ENCODE results near the gene RAB29.
"Not testable (repeated sequence)": the region's sequence is repeated elsewhere in the genome, so short reads cannot be mapped to it uniquely, and the experiment has no call there.

RAB29 gene

DNA sequence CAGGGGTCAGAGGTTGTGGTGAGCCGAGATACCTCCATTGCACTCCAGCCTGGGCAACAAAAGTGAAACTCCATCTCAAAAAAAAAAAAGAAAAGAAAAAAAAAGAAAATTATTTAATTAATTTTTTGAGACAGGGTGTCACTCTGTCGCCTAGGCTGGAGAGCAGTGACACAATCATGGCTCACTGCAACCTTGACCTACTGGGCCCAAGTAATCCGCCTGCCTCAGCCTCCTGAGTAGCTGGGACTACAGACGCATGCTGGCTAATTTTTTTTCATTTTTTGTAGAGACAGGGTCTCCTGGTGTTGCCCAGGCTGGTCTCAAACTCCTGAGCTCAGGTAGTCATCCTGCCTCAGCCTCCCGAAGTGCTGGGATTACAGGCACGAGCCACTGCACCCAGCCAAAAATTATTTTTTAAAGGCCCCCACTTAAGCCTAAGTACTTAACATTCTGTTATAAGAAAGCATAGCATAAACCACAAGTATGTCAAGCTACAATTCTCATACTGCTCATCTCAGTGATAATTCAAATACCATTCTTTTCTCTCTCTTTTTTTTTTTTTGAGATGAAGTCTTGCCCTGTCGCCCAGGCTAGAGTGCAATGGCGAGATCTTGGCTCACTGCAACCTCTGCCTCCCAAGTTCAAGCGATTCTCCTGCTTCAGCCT, 45.2 kb downstream of the RAB29 start:
- Histone ChIP-seq H3K36me3 (ENCODE audit: insufficient read depth) (peaks cover 6% of the 10 kb centered on the region; the same call in 1 of the 2 replicates), H3K79me2 (ENCODE audit: insufficient read depth, low read depth) (peaks cover 97% of the 10 kb centered on the region), H3K27ac (no peak overlapping the region)

DNA sequence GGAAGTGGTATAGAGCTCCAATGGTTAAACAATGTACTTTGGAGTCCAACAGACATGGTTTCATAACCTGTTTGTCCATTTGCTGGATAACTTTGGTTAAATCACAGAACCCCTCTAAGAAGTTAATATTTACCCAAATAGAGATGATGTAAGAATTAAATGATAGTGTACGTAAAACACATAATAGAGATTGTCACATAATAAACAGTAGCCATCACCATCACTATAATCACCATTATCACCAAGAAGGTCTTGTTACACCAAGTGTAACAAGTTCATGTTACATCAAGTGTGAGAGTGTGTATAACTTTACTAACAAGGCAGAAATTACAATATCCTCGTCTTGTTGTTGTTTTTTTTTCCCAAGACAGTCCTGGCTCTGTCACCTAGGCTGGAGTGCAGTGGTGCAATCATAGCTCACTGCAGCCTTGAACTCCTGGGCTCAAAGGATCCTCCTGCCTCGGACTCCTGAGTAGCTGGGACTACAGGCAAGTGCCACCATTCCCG, 48.6 kb downstream of the RAB29 start:
- no peak overlapping the region for H3K27ac ChIP-seq
- TF ChIP-seq CTCF (conservative IDR thresholded peaks at IDR 0.05; ENCODE audit: low read depth, low read length), result no peak
- H2AFZ ChIP-seq (ENCODE audit: low read depth), result no peak overlapping the region
- H3K4me3 ChIP-seq (IDR thresholded peaks at IDR 0.05; ENCODE audit: insufficient read depth, low read depth, low read length), result no peak overlapping the region
- H3K4me1 ChIP-seq (ENCODE audit: low read depth, poor library complexity, severe bottlenecking), result peaks cover 27% of the 10 kb centered on the region
- H3K4me2 ChIP-seq, result no peak overlapping the region
- H3K36me3 ChIP-seq (ENCODE audit: insufficient read depth), result peaks cover 6% of the 10 kb centered on the region; the same call in 1 of the 2 replicates
- H3K27me3 ChIP-seq (ENCODE audit: insufficient read depth, low read depth), result no peaks in the 10 kb centered on the region
- H3K9ac ChIP-seq, result no peak overlapping the region
- H3K79me2 ChIP-seq (ENCODE audit: insufficient read depth, low read depth), result peaks cover 68% of the 10 kb centered on the region
- peaks cover 11% of the 10 kb centered on the region for H4K20me1 ChIP-seq (ENCODE audit: insufficient read depth)

More for the DNA sequence above, 45.2 kb downstream of the RAB29 start:
- peaks cover 13% of the 10 kb centered on the region; the same call in 1 of the 2 replicates for H4K20me1 ChIP-seq (ENCODE audit: insufficient read depth)
- no peak overlapping the region for H2AFZ ChIP-seq (ENCODE audit: low read depth)
- peaks cover 61% of the 10 kb centered on the region for H3K4me1 ChIP-seq (ENCODE audit: low read depth, poor library complexity, severe bottlenecking)
- H3K4me2 ChIP-seq, result no peak overlapping the region
- H3K4me3 ChIP-seq (IDR thresholded peaks at IDR 0.05; ENCODE audit: insufficient read depth, low read depth, low read length), result no peak overlapping the region
- no peak overlapping the region for H3K9ac ChIP-seq
- no peak for TF ChIP-seq CTCF (conservative IDR thresholded peaks at IDR 0.05; ENCODE audit: low read depth, low read length)
- no peaks in the 10 kb centered on the region for H3K27me3 ChIP-seq (ENCODE audit: insufficient read depth, low read depth)

- no peak overlapping the region for H3K4me2 ChIP-seq
- H3K4me3 ChIP-seq (IDR thresholded peaks at IDR 0.05; ENCODE audit: insufficient read depth, low read depth, low read length), result no peak overlapping the region
- peaks cover 6% of the 10 kb centered on the region; the same call in 1 of the 2 replicates for H3K36me3 ChIP-seq (ENCODE audit: insufficient read depth)
- H3K27ac ChIP-seq, result no peak overlapping the region
- no peak for TF ChIP-seq CTCF (conservative IDR thresholded peaks at IDR 0.05; ENCODE audit: low read depth, low read length)
- peaks cover 19% of the 10 kb centered on the region for H3K4me1 ChIP-seq (ENCODE audit: low read depth, poor library complexity, severe bottlenecking)
- H2AFZ ChIP-seq (ENCODE audit: low read depth), result no peak overlapping the region
- no peaks in the 10 kb centered on the region for H3K27me3 ChIP-seq (ENCODE audit: insufficient read depth, low read depth)
- peaks cover 57% of the 10 kb centered on the region for H3K79me2 ChIP-seq (ENCODE audit: insufficient read depth, low read depth)
- no peak overlapping the region for H3K9ac ChIP-seq
- peaks cover 11% of the 10 kb centered on the region for H4K20me1 ChIP-seq (ENCODE audit: insufficient read depth)
Observed at GRCh38 chr1:205725514-205725913, 49.8 kb downstream of the RAB29 start.

GRCh38 chr1:205720740-205721139, 54.5 kb downstream of the RAB29 start:
- not testable (repeated sequence) for H3K79me2 ChIP-seq (ENCODE audit: insufficient read depth, low read depth); H2AFZ ChIP-seq (ENCODE audit: low read depth); H3K9ac ChIP-seq; H3K4me2 ChIP-seq; H3K4me1 ChIP-seq (ENCODE audit: low read depth, poor library complexity, severe bottlenecking); H3K27ac ChIP-seq; H4K20me1 ChIP-seq (ENCODE audit: insufficient read depth); H3K27me3 ChIP-seq (ENCODE audit: insufficient read depth, low read depth); H3K4me3 ChIP-seq (IDR thresholded peaks at IDR 0.05; ENCODE audit: insufficient read depth, low read depth, low read length); H3K36me3 ChIP-seq (ENCODE audit: insufficient read depth)

- Histone ChIP-seq H3K79me2 (ENCODE audit: insufficient read depth, low read depth) (no peaks in the 10 kb centered on the region; the same call in 1 of the 2 replicates), H2AFZ (ENCODE audit: low read depth) (no peak overlapping the region), H3K4me1 (ENCODE audit: low read depth, poor library complexity, severe bottlenecking) (peaks cover 4% of the 10 kb centered on the region), H3K9ac (no peak overlapping the region), H3K27ac (no peak overlapping the region), H3K27me3 (ENCODE audit: insufficient read depth, low read depth) (no peaks in the 10 kb centered on the region), H3K4me2 (no peak overlapping the region), H3K36me3 (ENCODE audit: insufficient read depth) (peaks cover 10% of the 10 kb centered on the region), H3K4me3 (IDR thresholded peaks at IDR 0.05; ENCODE audit: insufficient read depth, low read depth, low read length) (no peak overlapping the region), H4K20me1 (ENCODE audit: insufficient read depth) (peaks cover 3% of the 10 kb centered on the region; the same call in 1 of the 2 replicates)
- TF ChIP-seq CTCF (conservative IDR thresholded peaks at IDR 0.05; ENCODE audit: low read depth, low read length), result no peak
Observed at GRCh38 chr1:205719762-205720161, 55.5 kb downstream of the RAB29 start.
